Measurements from ENCODE around the gene KCNK18.

Gene KCNK18

GRCh38 chr10:117174439-117175214 is 22.7 kb upstream of the KCNK18 start:
- peaks cover 5 to 16% (median 15%) of the 10 kb centered on the region in 4 experiments for H3K4me1 ChIP-seq (ENCODE audit: control extremely low read depth in 1 of 4, control insufficient read depth in 4 of 4, insufficient read depth in 4 of 4, low read length in 3 of 4)
- H3K27me3 ChIP-seq (replicated peaks in 2 of 5; ENCODE audit: control insufficient read depth in 4 of 5, insufficient read depth in 5 of 5, low read length in 4 of 5) = peaks cover 21 to 49% (median 30%) of the 10 kb centered on the region in 5 experiments
- 4% methylated on average over 13 of the region's 16 CpGs for WGBS (ENCODE audit: insufficient coverage)
- peak; percentile 87 to 93 (median 92) for DNase-seq
- POLR2A ChIA-PET = no interaction called here
- H3K36me3 ChIP-seq (ENCODE audit: control insufficient read depth in 4 of 4, insufficient read depth in 4 of 4, low read length in 3 of 4) = no peaks in the 10 kb centered on the region
- CTCF ChIA-PET = interaction anchor here (0.7 to 6.0 kb wide), 30 partner anchors 8 to 493 kb away, joined by 3 to 82 read pairs (median 4); partner anchors contain the start of gene KCNK18
- no peak overlapping the region for H3K27ac ChIP-seq (ENCODE audit: insufficient read depth in 1 of 2, low read depth in 1 of 2, low read length in 2 of 2, poor library complexity in 1 of 2, severe bottlenecking in 2 of 2)
- H3K9me3 ChIP-seq (ENCODE audit: control extremely low read depth in 1 of 5, control insufficient read depth in 4 of 5, insufficient read depth in 2 of 5, low read depth in 1 of 5, low read length in 4 of 5) = no peaks in the 10 kb centered on the region
- peak overlapping the region in 6 of 7 experiments; percentile 55 to 80 (median 68) for H3K4me3 ChIP-seq (ENCODE audit: control insufficient read depth in 1 of 7, extremely low read depth in 1 of 7, insufficient read depth in 4 of 7, low read depth in 2 of 7, low read length in 6 of 7)

- peaks cover 14 to 46% (median 30%) of the 10 kb centered on the region in 5 experiments for H3K27me3 ChIP-seq (replicated peaks in 2 of 5; ENCODE audit: control insufficient read depth in 4 of 5, insufficient read depth in 5 of 5, low read length in 4 of 5)
- ChIA-PET POLR2A (no interaction called here), CTCF (interaction anchor here (0.7 to 6.0 kb wide), 30 partner anchors 9 to 493 kb away, joined by 3 to 82 read pairs (median 4); partner anchors contain the start of gene KCNK18)
- no peak for DNase-seq
- no peak overlapping the region for H3K27ac ChIP-seq (ENCODE audit: insufficient read depth in 1 of 2, low read depth in 1 of 2, low read length in 2 of 2, poor library complexity in 1 of 2, severe bottlenecking in 2 of 2)
- peak overlapping the region; percentile 21 to 80 (median 65) for H3K4me3 ChIP-seq (ENCODE audit: control insufficient read depth in 1 of 7, extremely low read depth in 1 of 7, insufficient read depth in 4 of 7, low read depth in 2 of 7, low read length in 6 of 7)
- no peaks in the 10 kb centered on the region for H3K36me3 ChIP-seq (ENCODE audit: control insufficient read depth in 4 of 4, insufficient read depth in 4 of 4, low read length in 3 of 4)
- H3K4me1 ChIP-seq (ENCODE audit: control extremely low read depth in 1 of 4, control insufficient read depth in 4 of 4, insufficient read depth in 4 of 4, low read length in 3 of 4) = peaks cover 5 to 16% (median 15%) of the 10 kb centered on the region in 4 experiments
- H3K9me3 ChIP-seq (ENCODE audit: control extremely low read depth in 1 of 5, control insufficient read depth in 4 of 5, insufficient read depth in 2 of 5, low read depth in 1 of 5, low read length in 4 of 5) = no peaks in the 10 kb centered on the region
- 0% methylated on average over 45 of the region's 46 CpGs for WGBS (ENCODE audit: insufficient coverage)
These were observed 21.9 kb upstream of the KCNK18 start for GRCh38 chr10:117175215-117175900.

GRCh38 chr10:117175901-117176534 is 21.3 kb upstream of the KCNK18 start:
- peak overlapping the region; percentile 21 to 80 (median 65) for H3K4me3 ChIP-seq (ENCODE audit: control insufficient read depth in 1 of 7, extremely low read depth in 1 of 7, insufficient read depth in 4 of 7, low read depth in 2 of 7, low read length in 6 of 7)
- CTCF ChIA-PET = interaction anchor here (0.7 to 6.0 kb wide), 22 partner anchors 9 to 494 kb away, joined by 3 to 82 read pairs (median 5); partner anchors contain the start of gene KCNK18
- POLR2A ChIA-PET = no interaction called here
- no peak overlapping the region for H3K27ac ChIP-seq (ENCODE audit: insufficient read depth in 1 of 2, low read depth in 1 of 2, low read length in 2 of 2, poor library complexity in 1 of 2, severe bottlenecking in 2 of 2)
- peak; percentile 80 to 91 (median 86) for DNase-seq
- H3K36me3 ChIP-seq (ENCODE audit: control insufficient read depth in 4 of 4, insufficient read depth in 4 of 4, low read length in 3 of 4) = no peaks in the 10 kb centered on the region
- WGBS (ENCODE audit: insufficient coverage) = 19% methylated on average over 9 of the region's 12 CpGs
- H3K27me3 ChIP-seq (replicated peaks in 2 of 5; ENCODE audit: control insufficient read depth in 4 of 5, insufficient read depth in 5 of 5, low read length in 4 of 5) = peaks cover 11 to 44% (median 28%) of the 10 kb centered on the region in 5 experiments
- H3K9me3 ChIP-seq (ENCODE audit: control extremely low read depth in 1 of 5, control insufficient read depth in 4 of 5, insufficient read depth in 2 of 5, low read depth in 1 of 5, low read length in 4 of 5) = no peaks in the 10 kb centered on the region
- peaks cover 5 to 16% (median 15%) of the 10 kb centered on the region in 4 experiments for H3K4me1 ChIP-seq (ENCODE audit: control extremely low read depth in 1 of 4, control insufficient read depth in 4 of 4, insufficient read depth in 4 of 4, low read length in 3 of 4)

GRCh38 chr10:117178190-117178589 is 19.1 kb upstream of the KCNK18 start:
- CTCF ChIA-PET = interaction anchor here (1.9 to 6.0 kb wide), 4 partner anchors 8 to 497 kb away, joined by 6 to 82 read pairs (median 12); no protein-coding TSS in a partner anchor
- no peaks in the 10 kb centered on the region for H3K9me3 ChIP-seq (ENCODE audit: control extremely low read depth in 1 of 5, control insufficient read depth in 4 of 5, insufficient read depth in 2 of 5, low read depth in 1 of 5, low read length in 4 of 5)
- H3K4me3 ChIP-seq (ENCODE audit: control insufficient read depth in 1 of 7, extremely low read depth in 1 of 7, insufficient read depth in 4 of 7, low read depth in 2 of 7, low read length in 6 of 7) = no peak overlapping the region
- no peak for DNase-seq
- H3K27ac ChIP-seq (ENCODE audit: insufficient read depth in 1 of 2, low read depth in 1 of 2, low read length in 2 of 2, poor library complexity in 1 of 2, severe bottlenecking in 2 of 2) = no peak overlapping the region
- POLR2A ChIA-PET = no interaction called here
- WGBS (ENCODE audit: insufficient coverage) = no CpG with 5 or more reads among the region's 3 CpGs
- peaks cover 2 to 28% (median 9%) of the 10 kb centered on the region in 5 experiments for H3K27me3 ChIP-seq (replicated peaks in 2 of 5; ENCODE audit: control insufficient read depth in 4 of 5, insufficient read depth in 5 of 5, low read length in 4 of 5)
- no peaks in the 10 kb centered on the region for H3K36me3 ChIP-seq (ENCODE audit: control insufficient read depth in 4 of 4, insufficient read depth in 4 of 4, low read length in 3 of 4)
- H3K4me1 ChIP-seq (ENCODE audit: control extremely low read depth in 1 of 4, control insufficient read depth in 4 of 4, insufficient read depth in 4 of 4, low read length in 3 of 4) = peaks cover 5 to 16% (median 15%) of the 10 kb centered on the region in 4 experiments

GRCh38 chr10:117184296-117184695 is 13.0 kb upstream of the KCNK18 start:
- no peaks in the 10 kb centered on the region for H3K36me3 ChIP-seq (ENCODE audit: control insufficient read depth in 4 of 4, insufficient read depth in 4 of 4, low read length in 3 of 4)
- POLR2A ChIA-PET = no interaction called here
- 98% methylated on average over 9 of the region's 10 CpGs for WGBS (ENCODE audit: insufficient coverage)

GRCh38 chr10:117184821-117185220 is 12.5 kb upstream of the KCNK18 start:
- H3K4me1 ChIP-seq (ENCODE audit: control extremely low read depth in 1 of 4, control insufficient read depth in 4 of 4, insufficient read depth in 4 of 4, low read length in 3 of 4) = no peaks in the 10 kb centered on the region
- ChIA-PET CTCF (interaction anchor here (1.0 kb wide), 1 partner anchor 17 kb away, joined by 3 read pairs; no protein-coding TSS in a partner anchor), POLR2A (no interaction called here)
- no peak for DNase-seq
- peaks cover 0 to 20% (median 7%) of the 10 kb centered on the region in 5 experiments for H3K27me3 ChIP-seq (replicated peaks in 2 of 5; ENCODE audit: control insufficient read depth in 4 of 5, insufficient read depth in 5 of 5, low read length in 4 of 5)
- H3K9me3 ChIP-seq (ENCODE audit: control extremely low read depth in 1 of 5, control insufficient read depth in 4 of 5, insufficient read depth in 2 of 5, low read depth in 1 of 5, low read length in 4 of 5) = peaks cover 0 to 5% (median 0%) of the 10 kb centered on the region in 5 experiments
- H3K4me3 ChIP-seq (ENCODE audit: control insufficient read depth in 1 of 7, extremely low read depth in 1 of 7, insufficient read depth in 4 of 7, low read depth in 2 of 7, low read length in 6 of 7) = no peak overlapping the region
- H3K36me3 ChIP-seq (ENCODE audit: control insufficient read depth in 4 of 4, insufficient read depth in 4 of 4, low read length in 3 of 4) = no peaks in the 10 kb centered on the region
- H3K27ac ChIP-seq (ENCODE audit: insufficient read depth in 1 of 2, low read depth in 1 of 2, low read length in 2 of 2, poor library complexity in 1 of 2, severe bottlenecking in 2 of 2) = no peak overlapping the region
- 100% methylated on average over 1 of the region's 3 CpGs for WGBS (ENCODE audit: insufficient coverage)

More at GRCh38 chr10:117184296-117184695, 13.0 kb upstream of the KCNK18 start:
- Histone ChIP-seq H3K27ac (ENCODE audit: insufficient read depth in 1 of 2, low read depth in 1 of 2, low read length in 2 of 2, poor library complexity in 1 of 2, severe bottlenecking in 2 of 2) (no peak overlapping the region), H3K9me3 (ENCODE audit: control extremely low read depth in 1 of 5, control insufficient read depth in 4 of 5, insufficient read depth in 2 of 5, low read depth in 1 of 5, low read length in 4 of 5) (peaks cover 0 to 2% (median 0%) of the 10 kb centered on the region in 5 experiments), H3K27me3 (replicated peaks in 2 of 5; ENCODE audit: control insufficient read depth in 4 of 5, insufficient read depth in 5 of 5, low read length in 4 of 5) (peaks cover 0 to 22% (median 9%) of the 10 kb centered on the region in 5 experiments), H3K4me3 (ENCODE audit: control insufficient read depth in 1 of 7, extremely low read depth in 1 of 7, insufficient read depth in 4 of 7, low read depth in 2 of 7, low read length in 6 of 7) (no peak overlapping the region), H3K4me1 (ENCODE audit: control extremely low read depth in 1 of 4, control insufficient read depth in 4 of 4, insufficient read depth in 4 of 4, low read length in 3 of 4) (no peaks in the 10 kb centered on the region)
- CTCF ChIA-PET = interaction anchor here (1.0 kb wide), 1 partner anchor 16 kb away, joined by 3 read pairs; no protein-coding TSS in a partner anchor
- no peak for DNase-seq
